Hippocampal formation (tissue), 2 donors: Measurements from ENCODE around the gene IER5.
A peak's percentile ranks its signal among the peaks of the same experiment; 100 is the strongest.

Source experiments
- DNase-seq, 2 donors: peaks; one replicate each; lab custom pipeline; 2025; lab: John Stamatoyannopoulos, UW

The IER5 gene

DNA sequence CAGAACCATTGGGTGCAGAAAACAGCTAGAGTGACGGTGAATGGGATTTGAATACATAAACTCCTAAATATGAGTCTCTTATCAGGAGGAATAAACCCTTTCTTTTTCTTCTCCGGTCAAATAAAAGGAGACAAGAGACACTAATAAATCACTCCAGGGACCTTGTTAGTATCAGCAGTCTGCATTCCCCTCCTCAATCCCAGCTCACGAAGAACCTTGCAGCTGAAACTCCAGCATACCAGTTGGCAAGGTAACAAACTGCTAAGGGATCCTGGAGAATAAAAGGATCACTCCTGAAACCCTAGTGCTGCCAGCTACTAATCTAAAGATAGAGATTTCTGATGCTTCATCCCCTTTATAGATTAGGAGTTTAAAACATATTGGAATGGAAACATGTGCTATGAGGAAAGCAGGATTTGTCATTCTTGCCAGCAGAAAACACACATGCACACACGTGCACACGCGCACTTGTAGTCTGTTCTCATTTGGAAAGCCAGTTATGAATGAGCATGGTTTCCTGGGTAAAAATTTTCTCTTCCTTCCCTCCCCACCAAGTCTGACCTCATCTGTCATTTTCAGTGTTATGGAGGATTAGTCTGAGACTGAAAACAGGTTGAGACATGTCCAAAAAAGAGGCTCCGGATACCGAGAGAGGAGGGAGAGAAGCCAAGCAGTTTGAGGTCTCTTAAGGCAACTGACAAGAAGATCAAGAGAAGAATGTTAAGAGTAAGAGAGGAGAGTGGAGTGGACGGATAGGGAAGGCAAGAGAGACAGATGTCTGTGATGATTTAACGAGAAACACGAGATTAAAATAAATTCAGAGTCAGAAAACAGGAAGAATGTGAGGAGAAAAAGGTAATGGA is 10.9 kb downstream of the IER5 start:
- no peak for DNase-seq

DNA sequence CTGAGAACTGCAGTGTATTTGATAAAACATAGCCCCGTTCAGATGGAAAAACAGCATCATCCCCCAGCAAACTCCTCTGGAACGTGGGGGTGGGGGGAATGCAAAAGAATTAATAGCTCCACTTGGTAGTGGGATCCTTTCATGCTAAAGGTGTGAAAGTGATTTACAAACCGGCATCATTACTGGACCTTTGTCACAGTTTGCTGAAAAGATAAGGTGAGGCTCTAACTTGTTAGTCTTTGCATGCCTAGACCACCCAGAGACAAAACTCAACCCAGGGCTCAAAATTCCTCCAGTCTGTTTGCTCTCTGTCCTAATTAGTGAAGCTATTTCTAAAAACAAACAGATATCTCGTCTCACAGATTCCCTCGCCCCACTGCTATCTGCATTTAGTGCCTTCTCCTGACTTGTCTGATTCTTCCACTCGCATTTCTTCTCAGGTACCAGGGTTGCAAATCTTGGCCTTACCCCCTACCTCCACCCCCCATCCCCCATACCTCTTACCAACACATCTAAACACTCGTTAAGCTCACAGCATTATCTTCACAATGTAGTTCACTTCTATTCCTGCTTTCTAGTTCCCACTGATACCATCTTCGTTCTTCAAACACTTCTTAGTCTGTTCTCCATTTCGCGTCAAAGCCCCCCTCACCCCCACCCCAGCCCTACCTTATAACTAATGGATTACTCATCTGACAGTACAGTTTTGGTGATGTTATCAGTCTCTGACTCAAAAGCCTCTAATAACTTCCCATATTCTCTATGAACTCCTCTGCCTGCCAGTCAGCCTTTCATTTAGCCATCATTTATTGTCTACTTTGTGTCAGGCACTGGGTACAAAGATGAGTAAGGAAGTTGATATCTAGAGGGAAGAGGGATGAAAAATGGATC is 11.8 kb downstream of the IER5 start:
- no peak for DNase-seq

DNA sequence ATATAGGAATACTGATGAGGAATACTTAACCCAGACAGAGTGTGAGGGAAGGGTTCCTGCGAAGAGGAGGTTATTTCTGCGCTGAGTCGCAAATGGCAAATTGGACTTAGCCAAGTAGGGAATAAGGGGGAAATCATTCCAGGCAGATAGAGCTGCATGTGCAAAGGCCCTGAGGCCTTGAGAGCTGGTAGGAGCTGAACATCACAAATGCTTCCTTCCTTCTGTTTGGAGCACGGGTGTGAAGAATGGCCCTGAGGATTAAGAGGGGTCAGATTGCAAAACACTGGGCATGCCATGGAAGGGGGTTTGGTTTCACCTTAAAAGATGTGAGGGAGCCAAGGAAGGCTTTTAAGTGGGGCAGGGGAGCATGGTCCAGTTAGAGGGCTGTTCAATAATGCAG is 12.4 kb downstream of the IER5 start:
- DNase-seq: no peak

DNA sequence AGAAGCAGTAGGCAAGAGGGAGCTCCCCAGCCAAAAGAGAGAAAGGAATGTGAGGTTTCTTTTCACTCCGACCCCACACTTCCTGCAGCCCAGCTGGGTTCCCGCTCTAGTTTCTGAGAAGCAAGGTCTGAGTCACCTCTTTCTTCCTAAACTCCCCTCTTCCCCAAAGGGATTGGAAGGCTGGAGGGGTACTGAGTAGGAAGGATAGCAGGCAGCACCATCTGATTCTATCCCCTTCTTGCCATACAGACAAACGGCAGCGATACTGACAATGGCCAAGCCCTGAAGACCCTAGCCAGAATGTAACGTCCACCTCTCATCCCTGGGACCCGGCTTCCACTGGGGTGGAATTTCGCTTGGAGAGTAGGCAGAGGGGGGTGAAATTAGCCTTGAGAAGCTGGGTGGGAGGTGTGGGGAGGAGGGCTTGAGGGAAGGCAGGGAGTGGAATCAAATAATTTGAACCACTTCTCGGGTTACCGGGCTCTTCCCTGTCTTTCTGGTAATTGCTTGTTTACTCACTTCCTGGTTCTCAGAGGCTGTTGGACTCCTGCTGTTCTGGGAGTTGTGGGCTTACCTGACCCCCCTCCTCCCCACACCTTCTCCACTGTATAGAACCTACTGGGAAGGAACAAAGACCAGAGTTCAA is 13.2 kb downstream of the IER5 start:
- no peak for DNase-seq

DNA sequence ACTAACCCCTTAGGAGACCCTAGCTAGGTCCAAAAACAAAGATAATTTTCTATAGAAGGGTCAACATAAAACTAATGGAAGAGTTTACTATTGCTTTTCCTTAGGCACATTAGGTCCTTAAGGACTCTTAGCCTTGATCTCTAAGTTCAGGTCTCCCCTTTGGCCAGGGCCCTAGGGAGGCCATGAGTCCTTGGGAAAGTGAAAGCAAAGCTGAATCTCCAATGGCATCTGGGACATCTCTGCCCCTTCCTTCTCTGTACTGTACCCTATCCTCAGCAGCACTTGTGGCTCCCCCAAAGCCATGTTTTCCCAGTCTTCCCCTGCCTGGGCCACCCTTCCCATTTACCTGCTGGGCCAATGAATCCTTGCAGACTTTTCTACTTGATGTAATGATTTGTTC is 14.3 kb downstream of the IER5 start:
- no peak for DNase-seq

DNA sequence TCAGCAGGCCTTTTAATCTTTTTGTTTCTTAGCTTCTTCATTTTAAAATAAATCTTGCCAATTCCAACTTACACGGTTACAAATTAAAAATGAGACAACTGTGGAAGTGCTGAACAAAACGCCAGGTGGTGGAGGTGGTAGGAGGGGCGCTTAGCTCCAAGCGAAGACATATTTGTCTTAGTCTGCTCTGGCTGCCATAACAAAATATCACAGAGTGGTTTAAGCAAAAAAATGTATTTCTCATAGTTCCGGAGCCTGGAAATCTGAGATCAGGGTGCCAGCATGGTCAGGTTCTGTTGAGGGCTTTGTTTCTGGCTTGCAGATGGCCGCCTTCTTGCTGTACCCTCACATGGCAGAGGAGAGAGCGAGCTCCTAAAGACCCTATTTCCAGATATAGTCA is 14.9 kb downstream of the IER5 start:
- peak in 1 of 2 donors; percentile 46 for DNase-seq

DNA sequence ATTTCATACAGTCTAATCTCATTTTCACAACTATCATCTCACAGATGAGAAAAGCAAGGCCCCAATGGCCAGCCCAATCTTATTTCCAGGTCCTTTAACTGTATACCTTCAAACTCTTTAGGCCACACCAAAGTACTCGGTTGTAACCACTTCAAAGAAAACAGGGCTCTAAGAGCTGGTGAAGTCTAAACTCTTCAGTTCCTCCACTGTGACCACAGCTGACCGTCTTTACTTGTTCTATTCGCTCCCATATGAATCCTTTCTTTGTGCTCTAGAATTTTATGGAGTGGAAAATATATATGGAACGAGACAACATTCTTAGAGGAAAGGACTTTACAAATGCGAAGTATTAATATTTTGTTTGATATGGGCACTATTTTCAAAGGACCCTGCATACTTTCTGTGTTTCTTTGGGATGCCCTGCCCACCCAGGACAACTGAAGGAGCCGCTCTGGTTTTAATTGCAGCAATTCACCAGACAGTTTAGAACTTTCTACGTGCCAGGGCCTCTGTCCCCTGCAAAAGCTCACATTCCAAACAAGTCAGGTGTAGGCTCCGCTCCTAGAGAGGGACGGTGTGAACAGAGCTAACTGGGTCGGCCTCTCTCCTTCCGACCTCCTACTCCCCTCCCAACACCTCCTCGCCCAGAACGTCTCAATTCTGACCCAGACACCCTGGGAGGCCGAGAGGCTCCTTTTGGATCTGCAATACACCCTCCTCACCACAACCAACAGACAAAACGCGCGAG is 15.7 kb downstream of the IER5 start:
- no peak for DNase-seq

DNA sequence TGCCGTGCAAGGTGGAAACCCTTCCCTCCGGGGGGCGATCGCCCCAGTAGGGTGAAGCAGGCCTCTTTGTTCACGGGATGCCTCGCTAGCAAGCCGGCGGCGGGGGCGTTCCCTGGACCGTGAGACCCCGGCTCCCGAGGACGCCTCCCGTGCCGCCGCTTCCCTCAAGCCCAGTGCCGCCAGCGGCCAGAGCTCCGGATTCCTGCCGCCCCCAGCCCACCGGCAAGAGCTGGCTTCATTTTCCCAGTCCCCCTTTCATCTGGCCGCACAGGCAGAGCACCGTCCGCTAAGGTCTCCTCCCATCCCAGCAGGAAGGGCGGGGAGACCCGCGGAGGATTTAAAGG is 16.3 kb downstream of the IER5 start:
- no peak for DNase-seq

DNA sequence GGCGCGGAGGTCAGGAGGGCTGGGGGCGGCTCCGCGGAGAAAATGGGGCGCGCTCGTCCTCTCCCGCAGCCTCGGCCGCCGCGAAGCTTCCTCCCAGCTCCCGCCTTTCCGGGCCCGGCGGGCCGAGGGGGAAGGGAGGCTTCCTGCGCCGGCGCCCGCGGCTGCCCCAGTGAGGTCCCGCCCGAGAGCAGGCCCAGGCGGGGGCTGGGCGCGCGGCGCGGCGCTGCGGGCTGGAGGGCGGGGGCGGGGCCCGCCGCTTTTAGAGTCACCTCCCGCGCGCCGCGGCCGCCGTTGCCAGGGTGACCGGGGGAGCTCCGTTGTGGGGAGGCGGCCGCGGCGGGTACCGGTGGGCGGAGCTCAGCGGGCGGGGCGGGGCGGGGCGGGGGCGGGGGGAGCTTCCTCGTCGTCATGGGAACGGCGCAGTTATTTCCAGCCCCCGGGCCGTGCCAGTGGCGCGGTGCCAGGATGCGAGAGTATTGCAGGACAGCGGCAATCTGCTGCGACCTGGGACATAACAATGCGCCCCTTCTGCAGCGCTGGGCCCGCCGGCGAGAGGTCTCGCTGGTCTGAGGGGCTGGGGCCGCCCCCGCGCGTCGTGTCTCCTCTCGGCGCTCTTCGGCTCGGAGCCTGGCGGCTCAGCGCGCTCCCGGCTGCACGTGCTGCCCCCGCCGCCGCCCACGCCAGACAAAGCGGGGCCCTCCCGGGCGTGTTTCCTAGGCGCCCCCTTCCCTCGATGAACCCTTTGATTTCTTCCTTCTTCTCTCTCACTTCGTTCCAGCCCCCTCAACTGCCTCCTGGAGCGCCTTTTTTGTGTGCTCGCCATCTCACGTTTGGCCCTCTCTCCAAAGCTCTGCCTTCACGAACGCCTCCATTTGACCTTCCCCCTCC is 16.9 kb downstream of the IER5 start:
- DNase-seq: peak; percentile 86 to 91

DNA sequence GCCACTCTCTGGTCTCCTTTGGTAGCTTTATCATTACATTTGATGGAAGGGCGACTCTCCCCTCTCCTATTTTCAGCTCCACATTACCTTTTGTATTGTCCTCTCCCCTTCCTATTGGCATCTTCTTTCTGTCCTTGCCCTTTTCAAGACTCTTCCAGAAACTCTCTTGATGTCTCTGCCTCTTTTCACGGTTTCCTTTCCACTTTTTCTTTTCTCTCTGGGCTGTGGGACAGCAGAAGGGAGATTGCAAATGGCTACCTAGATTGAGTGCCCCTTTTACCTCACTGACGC is 17.5 kb downstream of the IER5 start:
- no peak for DNase-seq

DNA sequence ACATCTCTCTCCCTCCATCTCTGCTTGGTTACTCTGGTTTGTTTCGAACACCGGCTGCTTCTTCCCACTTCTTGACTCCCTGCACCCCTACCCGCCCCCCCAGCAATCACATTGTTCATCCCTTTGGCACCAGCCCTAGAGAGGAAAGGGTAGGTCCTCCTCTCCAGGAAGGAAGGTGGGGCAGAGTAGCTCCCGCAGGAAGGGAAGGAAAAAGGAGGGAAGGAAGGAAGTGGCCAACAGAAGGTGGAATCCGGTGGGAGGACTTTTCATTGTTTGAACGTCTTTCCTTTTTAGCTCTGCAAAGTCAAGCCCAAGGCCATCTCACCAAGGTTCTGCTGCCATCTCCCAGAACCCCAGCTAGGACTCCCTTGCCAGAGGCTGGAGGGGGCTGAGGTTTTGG is 18.0 kb downstream of the IER5 start:
- DNase-seq: no peak

DNA sequence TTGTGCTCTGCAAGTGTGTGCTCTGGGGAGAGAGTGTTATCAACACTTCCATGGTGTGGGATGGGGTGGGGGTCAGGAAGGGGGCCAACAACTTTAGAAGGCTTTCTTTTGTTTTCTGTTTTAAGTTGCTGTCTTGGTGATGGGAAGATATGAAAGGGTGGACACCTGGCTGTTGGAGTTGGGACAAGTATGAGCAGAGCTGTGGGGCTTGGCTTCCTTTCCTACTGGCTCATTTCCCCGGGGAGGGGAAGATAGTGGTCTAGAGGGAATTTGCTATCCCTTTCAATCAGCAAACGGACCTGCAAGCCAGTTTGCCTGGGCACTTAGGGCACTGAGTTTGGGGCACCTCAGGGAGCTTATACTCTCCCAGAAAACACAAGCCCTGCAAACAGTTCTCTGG is 19.2 kb downstream of the IER5 start:
- DNase-seq: no peak

DNA sequence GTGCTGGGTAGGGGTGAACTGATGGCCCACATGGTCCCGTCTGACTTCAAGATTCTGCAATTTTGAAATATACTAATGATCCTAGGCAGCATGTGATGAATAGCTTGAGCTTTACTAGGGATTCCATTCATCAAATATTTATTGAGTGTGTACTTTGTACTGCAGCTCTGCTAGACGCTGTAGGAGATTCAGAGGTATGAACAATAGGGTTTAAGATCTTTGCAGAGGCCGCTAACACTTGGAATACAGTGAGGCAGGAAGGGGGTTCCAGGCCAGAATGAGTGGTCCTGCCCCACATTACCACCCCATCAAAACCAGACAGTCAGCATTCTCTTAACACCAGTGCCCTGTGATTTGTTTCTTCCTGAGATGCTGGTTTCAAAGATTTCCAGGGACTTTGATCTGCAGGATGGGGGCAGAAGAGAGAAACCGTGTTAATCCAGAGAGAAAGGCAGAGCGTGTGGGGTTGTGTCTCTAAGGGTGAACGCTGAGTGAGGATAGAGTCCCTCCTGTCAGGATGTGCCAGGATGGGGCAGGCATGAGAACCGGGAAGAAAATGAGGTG is 19.9 kb downstream of the IER5 start:
- DNase-seq: no peak

DNA sequence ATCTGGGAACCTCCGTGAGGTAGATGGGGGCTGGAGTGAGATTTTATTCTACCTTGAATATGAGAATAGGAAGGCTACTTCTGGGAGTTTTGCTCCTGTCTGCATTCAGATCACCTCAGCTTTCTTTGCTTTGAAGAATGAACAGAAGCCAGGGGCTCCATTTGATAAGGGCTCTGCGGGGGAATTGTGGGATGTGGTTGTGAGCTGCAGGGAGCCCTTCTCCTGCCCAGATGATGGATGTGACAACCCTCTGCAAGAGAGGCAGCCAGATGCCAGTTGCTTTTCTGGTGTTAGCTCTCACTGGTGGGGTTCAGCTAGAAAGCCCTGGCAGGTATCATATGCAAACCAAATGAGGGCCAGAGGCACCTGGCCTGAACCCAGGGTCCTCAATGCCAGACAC is 21.5 kb downstream of the IER5 start:
- DNase-seq: no peak

DNA sequence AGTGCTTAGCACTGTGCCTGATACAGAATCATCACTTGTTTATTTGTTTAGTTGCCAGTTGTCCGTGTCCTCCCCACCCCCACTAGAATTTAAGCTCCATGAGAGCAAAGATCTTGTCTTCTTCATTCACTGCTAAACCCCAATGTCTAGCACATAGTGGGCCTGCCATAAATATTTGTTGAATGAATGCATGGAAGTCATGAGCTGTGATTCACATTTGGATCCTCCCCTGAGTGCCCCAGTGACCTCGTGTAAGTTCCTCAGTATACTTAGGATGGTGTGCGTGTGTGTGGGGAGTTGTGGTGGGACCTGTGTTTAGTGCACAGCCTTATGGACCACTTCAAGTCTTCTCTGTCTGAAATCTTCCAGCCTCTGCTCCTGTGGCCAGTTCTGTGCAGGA is 23.1 kb downstream of the IER5 start:
- DNase-seq: no peak

DNA sequence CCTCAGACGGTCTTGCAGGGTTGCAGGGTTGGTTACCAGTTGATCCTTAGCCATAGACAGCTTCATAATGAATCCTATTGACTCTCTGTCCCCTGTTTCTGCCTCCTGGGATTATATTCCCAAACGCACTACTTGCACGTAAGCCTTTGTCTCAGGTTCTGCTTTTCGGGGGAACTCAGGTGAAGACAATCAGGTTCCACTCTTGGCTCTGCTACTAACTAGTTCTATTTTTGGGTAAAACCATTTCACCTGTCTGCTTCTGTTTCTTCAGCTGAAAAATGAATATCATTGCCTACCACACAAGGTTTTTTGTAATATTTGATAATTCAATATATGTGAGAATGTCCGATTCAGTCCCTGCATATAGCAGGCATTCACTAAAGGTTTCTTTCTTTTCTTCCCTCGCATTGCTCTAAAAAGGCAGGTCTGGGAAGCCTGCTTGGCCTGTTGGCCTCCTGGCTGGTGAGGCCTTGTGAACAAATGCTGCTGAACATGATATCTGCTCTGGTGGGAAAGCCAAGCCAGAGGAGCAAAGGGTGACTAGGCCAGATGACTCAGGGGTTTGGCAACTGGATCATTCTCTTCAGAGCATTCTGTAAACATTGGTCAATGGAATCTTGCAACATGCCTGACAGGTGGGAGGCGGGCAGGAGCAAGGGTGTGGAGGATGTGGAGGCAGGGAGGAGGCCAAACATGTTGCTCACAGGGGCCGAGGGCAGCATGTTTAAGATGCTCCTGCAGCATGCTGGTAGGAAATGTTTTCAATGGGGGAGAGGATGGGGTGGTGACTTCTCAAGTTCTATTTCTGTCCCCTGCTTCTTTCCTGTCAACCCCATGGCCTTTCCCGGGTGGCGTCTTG is 23.8 kb downstream of the IER5 start:
- DNase-seq: no peak

DNA sequence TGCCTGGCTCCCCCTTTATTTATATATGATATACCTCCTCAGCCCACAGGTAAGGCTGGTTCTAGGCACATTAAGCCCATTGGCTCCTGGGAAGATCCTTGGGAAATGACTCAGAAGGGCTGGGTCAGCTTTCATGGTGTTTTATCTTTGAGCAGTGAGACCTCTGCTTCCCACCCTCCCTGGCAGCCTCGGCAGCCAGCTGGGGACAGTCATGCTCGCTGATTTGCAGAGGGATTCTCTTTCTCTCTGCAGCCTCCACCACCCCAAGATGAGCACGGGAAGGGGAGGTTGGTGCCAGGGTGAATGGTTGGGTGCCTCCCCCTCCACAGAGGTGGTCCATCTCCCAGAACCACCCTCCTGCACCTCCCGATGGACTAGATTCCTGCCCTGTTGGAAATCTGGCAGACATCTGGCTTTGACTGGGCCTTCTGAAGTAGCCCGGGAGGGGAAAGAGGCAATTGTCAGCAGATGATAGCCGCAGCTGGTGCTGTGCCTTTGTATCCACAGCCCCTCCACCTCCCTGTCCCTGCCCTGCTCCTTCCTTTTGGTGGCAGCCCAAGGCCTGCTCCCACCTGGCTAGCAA is 24.6 kb downstream of the IER5 start:
- DNase-seq: no peak

DNA sequence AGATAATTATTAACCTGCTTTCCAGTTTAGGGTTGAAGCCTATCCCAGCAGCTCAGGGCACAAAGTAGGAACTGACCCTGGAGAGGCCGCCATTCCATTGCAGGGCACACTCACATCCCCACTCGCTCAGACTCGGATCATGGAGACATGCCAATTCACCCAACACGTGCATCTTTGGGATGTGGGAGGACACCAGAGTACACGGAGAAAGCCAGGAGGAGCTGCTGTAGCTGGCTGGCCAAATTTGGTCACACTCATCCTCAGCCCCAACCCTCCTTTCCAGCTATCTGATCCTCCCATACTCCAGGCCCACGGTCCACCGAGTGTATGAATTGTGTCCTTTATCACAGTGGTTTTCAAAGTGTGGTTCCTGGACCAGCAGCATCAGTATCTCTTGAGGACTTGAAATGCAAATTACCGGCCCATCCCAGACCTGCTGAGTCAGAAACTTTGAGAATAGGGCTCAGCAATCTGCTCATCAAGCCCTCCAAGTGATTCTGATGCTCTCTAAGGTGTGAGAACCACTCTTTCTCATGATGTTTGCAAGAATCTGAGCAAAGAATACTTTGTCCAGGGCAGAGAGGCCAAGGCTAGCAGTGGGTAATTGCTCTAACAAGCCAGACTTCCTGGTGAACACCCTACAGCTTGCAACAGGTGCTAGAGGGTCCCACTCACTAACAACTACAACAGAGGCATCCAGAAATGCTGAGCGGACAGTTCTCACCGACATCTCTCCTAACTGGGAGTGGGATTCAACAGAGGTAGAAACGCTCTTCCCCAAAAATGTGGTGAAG is 26.3 kb downstream of the IER5 start:
- no peak for DNase-seq

DNA sequence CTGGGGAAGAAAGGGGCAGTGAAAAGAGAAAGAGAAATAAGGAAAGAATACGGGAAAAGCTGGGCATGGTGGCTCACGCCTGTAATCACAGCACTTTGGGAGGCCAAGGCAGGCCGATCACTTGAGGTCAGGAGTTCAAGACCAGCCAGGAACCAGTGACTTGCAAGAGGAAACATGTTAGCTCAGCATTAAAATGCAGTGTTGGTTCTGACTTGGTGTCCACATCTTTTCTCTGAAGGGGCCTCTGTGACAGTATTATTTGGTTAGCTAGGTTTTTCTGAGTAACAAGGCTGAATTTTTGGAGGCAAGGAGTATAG is 26.8 kb downstream of the IER5 start:
- no peak for DNase-seq
